Measurements from ENCODE around the gene FMNL2. TPM values are rescaled to one million over a fixed set of nuclear protein-coding genes. Genes with fewer than 3 reads are reported as not detected.
A peak's percentile ranks its signal among the peaks of the same experiment; 100 is the strongest.

FMNL2 gene
- polyA plus RNA-seq, 3 donors, result 0.28 to 3.2 (median 0.71) TPM

- Histone ChIP-seq H3K36me3 (replicated peaks in 1 of 2; ENCODE audit: control insufficient read depth in 1 of 2, insufficient read depth in 2 of 2, low read length in 2 of 2) (no peaks in the 10 kb centered on the region), H3K4me2 (replicated peaks; ENCODE audit: extremely low read depth, low read length, poor library complexity, severe bottlenecking) (peak overlapping the region; percentile 30), H3K4me3 (replicated peaks in 1 of 3; ENCODE audit: low read depth in 2 of 3, low read length in 3 of 3) (no peak overlapping the region), H3K9me3 (replicated peaks in 1 of 2; ENCODE audit: control insufficient read depth in 1 of 2, insufficient read depth in 1 of 2, low read length in 2 of 2) (no peaks in the 10 kb centered on the region), H3K79me2 (ENCODE audit: insufficient read depth, low read length) (no peaks in the 10 kb centered on the region), H3K4me1 (ENCODE audit: control insufficient read depth in 1 of 2, insufficient read depth in 2 of 2, low read length in 2 of 2) (peaks cover 31 to 47% of the 10 kb centered on the region in 2 donors), H2AFZ (ENCODE audit: insufficient read depth, low read depth, low read length, poor library complexity, severe bottlenecking) (no peak overlapping the region), H3K9ac (ENCODE audit: insufficient read depth, low read length, poor library complexity, severe bottlenecking) (no peak overlapping the region), H3K27me3 (ENCODE audit: control insufficient read depth in 2 of 2, insufficient read depth in 2 of 2, low read length in 2 of 2) (no peaks in the 10 kb centered on the region), H3K27ac (ENCODE audit: low read depth in 1 of 2, low read length in 2 of 2) (peak overlapping the region; percentile 30 to 39), H4K20me1 (ENCODE audit: insufficient read depth, low read length) (no peaks in the 10 kb centered on the region)
- Mint-ChIP-seq H3K27me3 (ENCODE audit: low read depth in 3 of 3) (peaks cover 0 to 2% (median 0%) of the 10 kb centered on the region in 3 donors), H3K36me3 (no peaks in the 10 kb centered on the region), H3K27ac (peak overlapping the region in 3 of 7 donors; percentile 22 to 78 (median 40)), H3K4me3 (no peak overlapping the region), H3K4me1 (peaks cover 42% of the 10 kb centered on the region), H3K9me3 (peaks cover 0 to 2% (median 0%) of the 10 kb centered on the region in 7 donors)
- no CpG with 5 or more reads among the region's 2 CpGs for WGBS (ENCODE audit: insufficient coverage)
- no peak for TF ChIP-seq CTCF (IDR thresholded peaks at IDR 0.05)
- peak in 1 of 3 donors; percentile 5 for DNase-seq
- intact Hi-C loops (cut with micrococcal nuclease), result no loop called here
Measured at GRCh38 chr2:152488075-152488474, 153.1 kb downstream of the FMNL2 start.

DNA sequence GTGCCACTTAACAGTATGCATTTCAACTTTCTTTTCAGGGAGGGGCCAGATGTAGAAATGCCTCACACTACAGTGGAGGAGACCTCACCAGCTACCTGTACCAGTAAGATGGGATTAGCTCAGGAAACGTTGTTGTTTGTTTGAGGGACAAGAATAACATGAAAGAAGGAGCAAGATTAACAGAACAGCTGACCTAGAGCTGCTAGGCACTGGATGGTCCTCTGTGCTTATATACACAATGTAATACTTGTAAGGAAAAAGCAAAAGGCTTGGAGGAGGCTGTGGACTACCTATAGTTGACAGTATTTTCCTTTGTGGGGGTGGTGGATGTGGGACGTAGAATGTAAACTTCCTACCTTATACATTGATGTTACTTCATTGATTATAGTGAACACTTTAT is 154.4 kb downstream of the FMNL2 start:
- Mint-ChIP-seq H3K4me3 (no peak overlapping the region), H3K4me1 (peaks cover 47% of the 10 kb centered on the region), H3K36me3 (no peaks in the 10 kb centered on the region), H3K27ac (peak overlapping the region in 1 of 7 donors; percentile 42), H3K9me3 (peaks cover 0 to 9% (median 6%) of the 10 kb centered on the region in 7 donors), H3K27me3 (ENCODE audit: low read depth in 3 of 3) (peaks cover 0 to 2% (median 0%) of the 10 kb centered on the region in 3 donors)
- H3K27me3 ChIP-seq (ENCODE audit: control insufficient read depth in 2 of 2, insufficient read depth in 2 of 2, low read length in 2 of 2), result no peaks in the 10 kb centered on the region
- H3K9me3 ChIP-seq (replicated peaks in 1 of 2; ENCODE audit: control insufficient read depth in 1 of 2, insufficient read depth in 1 of 2, low read length in 2 of 2), result no peaks in the 10 kb centered on the region
- no peaks in the 10 kb centered on the region for H4K20me1 ChIP-seq (ENCODE audit: insufficient read depth, low read length)
- H3K79me2 ChIP-seq (ENCODE audit: insufficient read depth, low read length), result no peaks in the 10 kb centered on the region
- H3K9ac ChIP-seq (ENCODE audit: insufficient read depth, low read length, poor library complexity, severe bottlenecking), result no peak overlapping the region
- H3K27ac ChIP-seq (ENCODE audit: low read depth in 1 of 2, low read length in 2 of 2), result no peak overlapping the region
- H2AFZ ChIP-seq (ENCODE audit: insufficient read depth, low read depth, low read length, poor library complexity, severe bottlenecking), result no peak overlapping the region
- no peak overlapping the region for H3K4me3 ChIP-seq (replicated peaks in 1 of 3; ENCODE audit: low read depth in 2 of 3, low read length in 3 of 3)
- H3K36me3 ChIP-seq (replicated peaks in 1 of 2; ENCODE audit: control insufficient read depth in 1 of 2, insufficient read depth in 2 of 2, low read length in 2 of 2), result no peaks in the 10 kb centered on the region
- no peak for TF ChIP-seq CTCF (IDR thresholded peaks at IDR 0.05)
- H3K4me2 ChIP-seq (replicated peaks; ENCODE audit: extremely low read depth, low read length, poor library complexity, severe bottlenecking), result no peak overlapping the region
- H3K4me1 ChIP-seq (ENCODE audit: control insufficient read depth in 1 of 2, insufficient read depth in 2 of 2, low read length in 2 of 2), result peaks cover 34 to 53% of the 10 kb centered on the region in 2 donors
- intact Hi-C loops (cut with micrococcal nuclease), result no loop called here
- no CpG with 5 or more reads among the region's 2 CpGs for WGBS (ENCODE audit: insufficient coverage)
- DNase-seq, result no peak
